ENCODE measurements around the gene TIMM29.

GRCh38 chr19:10882108-10882457 lies 46.5 kb upstream of the TIMM29 start:
- TF ChIP-seq CTCF (IDR thresholded peaks at IDR 0.05) (no peak), POLR2A (IDR thresholded peaks at IDR 0.05) (no peak)
